GM23248 (cell line): Measurements from ENCODE around the gene MYLK.

Experiments
- EZH2 ChIP-seq: fragments of 200-600 bp; sonication (generic); IDR thresholded peaks from 2 replicates; pipeline ENCODE4 v1.6.1; 2018; ENCODE audit warnings: antibody characterized with exemption, mild to moderate bottlenecking; ENCODE audit not compliant: insufficient read depth, poor library complexity, severe bottlenecking
- EZH2phosphoT487 ChIP-seq: fragments of 200-600 bp; sonication (generic); IDR thresholded peaks from 2 replicates; pipeline ENCODE4 v1.6.1; 2018; ENCODE audit warnings: antibody characterized with exemption, moderate library complexity, mild to moderate bottlenecking, low read depth; ENCODE audit not compliant: insufficient read depth

- TF ChIP-seq EZH2 (no peak), EZH2phosphoT487 (no peak)
Observed at GRCh38 chr3:123650101-123650500, 234.0 kb downstream of the MYLK start.
